Endothelial cell of hepatic sinusoid (primary cell): Measurements from ENCODE around the gene RGL1.

Source experiments
- in situ Hi-C: cut with HindIII; loops from 2 replicates; pipeline ENCODE4 v1.10.0; 2017; ENCODE audit warnings: low sequenced_read_pairs

RGL1 gene

GRCh38 chr1:183859119-183859518 is 54.2 kb downstream of the RGL1 start:
- in situ Hi-C loops, result no loop called here

- in situ Hi-C loops, result no loop called here
Observed at GRCh38 chr1:183859831-183860230, 54.9 kb downstream of the RGL1 start.

GRCh38 chr1:183862967-183863366 is 58.0 kb downstream of the RGL1 start:
- in situ Hi-C loops, result no loop called here

- in situ Hi-C loops, result no loop called here
Observed at GRCh38 chr1:183863852-183864251, 58.9 kb downstream of the RGL1 start.

- in situ Hi-C loops, result no loop called here
Observed at GRCh38 chr1:183864611-183865010, 59.7 kb downstream of the RGL1 start.

GRCh38 chr1:183869230-183869629 is 64.3 kb downstream of the RGL1 start:
- in situ Hi-C loops, result no loop called here

- in situ Hi-C loops, result loop anchor here (5.0 kb wide), 1 partner anchor 48 kb away; no protein-coding TSS in a partner anchor
Observed at GRCh38 chr1:183869664-183870063, 64.7 kb downstream of the RGL1 start.

- in situ Hi-C loops, result loop anchor here (5.0 kb wide), 1 partner anchor 47 kb away; no protein-coding TSS in a partner anchor
Observed at GRCh38 chr1:183870351-183871077, 65.6 kb downstream of the RGL1 start.

GRCh38 chr1:183871142-183871541 is 66.2 kb downstream of the RGL1 start:
- in situ Hi-C loops, result loop anchor here (5.0 kb wide), 1 partner anchor 46 kb away; no protein-coding TSS in a partner anchor

- in situ Hi-C loops, result loop anchor here (5.0 kb wide), 1 partner anchor 46 kb away; no protein-coding TSS in a partner anchor
Observed at GRCh38 chr1:183871601-183872000, 66.7 kb downstream of the RGL1 start.

GRCh38 chr1:183872403-183872802 is 67.5 kb downstream of the RGL1 start:
- in situ Hi-C loops, result loop anchor here (5.0 kb wide), 1 partner anchor 45 kb away; no protein-coding TSS in a partner anchor

GRCh38 chr1:183873642-183874041 is 68.7 kb downstream of the RGL1 start:
- in situ Hi-C loops, result loop anchor here (5.0 kb wide), 1 partner anchor 44 kb away; no protein-coding TSS in a partner anchor

GRCh38 chr1:183876309-183876708 is 71.4 kb downstream of the RGL1 start:
- in situ Hi-C loops, result no loop called here

- in situ Hi-C loops, result no loop called here
Observed at GRCh38 chr1:183877053-183877720, 72.3 kb downstream of the RGL1 start.

GRCh38 chr1:183879494-183879893 is 74.6 kb downstream of the RGL1 start:
- in situ Hi-C loops, result no loop called here

- in situ Hi-C loops, result no loop called here
Observed at GRCh38 chr1:183879966-183880365, 75.0 kb downstream of the RGL1 start.

- in situ Hi-C loops, result no loop called here
Observed at GRCh38 chr1:183880531-183881243, 75.8 kb downstream of the RGL1 start.

- in situ Hi-C loops, result no loop called here
Observed at GRCh38 chr1:183881387-183882131, 76.6 kb downstream of the RGL1 start.

- in situ Hi-C loops, result no loop called here
Observed at GRCh38 chr1:183882335-183883167, 77.6 kb downstream of the RGL1 start.

GRCh38 chr1:183883623-183884022 is 78.7 kb downstream of the RGL1 start:
- in situ Hi-C loops, result no loop called here
